Liver (tissue), 3 donors: ENCODE results near the gene MFAP3L.

ENCODE experiments used
- ATF3 ChIP-seq: IDR thresholded peaks from 2 replicates; pipeline ENCODE4 v1.6.1; 2016; ENCODE audit warnings: antibody characterized with exemption
- CTCF ChIP-seq: fragments of 150-350 bp; IDR thresholded peaks from 2 replicates; pipeline ENCODE4 v1.5.1; 2017; ENCODE audit warnings: improper control_type of control experiment, low read depth, low read length; ENCODE audit not compliant: missing input control
- EGR1 ChIP-seq, 2 donors: IDR thresholded peaks; 2 replicates each; pipeline ENCODE4 v1.6.1; 2016 to 2018; ENCODE audit warnings: antibody characterized with exemption in 2 of 2, low read depth in 2 of 2
- FOXA1 ChIP-seq: IDR thresholded peaks from 2 replicates; pipeline ENCODE4 v1.6.1; 2016; ENCODE audit warnings: antibody characterized with exemption
- GABPA ChIP-seq, 2 donors: IDR thresholded peaks in 1 of 2; conservative IDR thresholded peaks in 1 of 2; 2 replicates each; pipeline ENCODE4 v1.6.1; 2016; ENCODE audit warnings: antibody characterized with exemption in 2 of 2, mild to moderate bottlenecking in 1 of 2, moderate library complexity in 1 of 2
- HNF4A ChIP-seq, 2 donors: conservative IDR thresholded peaks; 2 replicates each; pipeline ENCODE4 v1.6.1; 2016; ENCODE audit warnings: antibody characterized with exemption in 2 of 2, mild to moderate bottlenecking in 2 of 2
- JUND ChIP-seq, 2 donors: IDR thresholded peaks; 2 replicates each; pipeline ENCODE4 v1.6.1; 2016; ENCODE audit warnings: antibody characterized with exemption in 2 of 2
- MAX ChIP-seq: IDR thresholded peaks from 2 replicates; pipeline ENCODE4 v1.6.1; 2016; ENCODE audit warnings: antibody characterized with exemption
- RAD21 ChIP-seq, 2 donors: IDR thresholded peaks; 2 replicates each; pipeline ENCODE4 v1.6.1; 2016; ENCODE audit warnings: antibody characterized with exemption in 2 of 2, mild to moderate bottlenecking in 2 of 2
- REST ChIP-seq: IDR thresholded peaks from 2 replicates; pipeline ENCODE4 v1.6.1; 2016; ENCODE audit warnings: antibody characterized with exemption, mild to moderate bottlenecking
- SP1 ChIP-seq: IDR thresholded peaks from 2 replicates; pipeline ENCODE4 v1.6.1; 2018; ENCODE audit warnings: antibody characterized with exemption, mild to moderate bottlenecking
- TAF1 ChIP-seq: conservative IDR thresholded peaks from 2 replicates; pipeline ENCODE4 v1.6.1; 2016; ENCODE audit warnings: antibody characterized with exemption, mild to moderate bottlenecking
- ZBTB33 ChIP-seq: IDR thresholded peaks from 2 replicates; pipeline ENCODE4 v1.6.1; 2016; ENCODE audit warnings: antibody characterized with exemption
- donor health status: healthy.
- donor health status: healthy.

- TF ChIP-seq CTCF, result no peak
- no peak for TF ChIP-seq MAX
- TF ChIP-seq JUND (IDR thresholded peaks at IDR 0.05), result no peak
- TF ChIP-seq GABPA (IDR thresholded peaks at IDR 0.05 in 1 of 2, conservative IDR thresholded peaks at IDR 0.05 in 1 of 2), result no peak
- no peak for TF ChIP-seq ZBTB33
- TF ChIP-seq SP1, result no peak
- no peak for TF ChIP-seq EGR1 (IDR thresholded peaks at IDR 0.05; ENCODE audit: low read depth in 2 of 2)
- no peak for TF ChIP-seq TAF1
- TF ChIP-seq REST, result no peak
- TF ChIP-seq ATF3, result no peak
- no peak for TF ChIP-seq RAD21 (IDR thresholded peaks at IDR 0.05)
- no peak for TF ChIP-seq HNF4A (conservative IDR thresholded peaks at IDR 0.05)
- TF ChIP-seq FOXA1, result no peak
Measured at GRCh38 chr4:170038232-170038631, 12.0 kb upstream of the MFAP3L start.
